IPS DF 4.7 (cell line): Measurements from ENCODE around the gene CD74.
"Not testable (repeated sequence)": the region's sequence is repeated elsewhere in the genome, so short reads cannot be mapped to it uniquely, and the experiment has no call there.

Experiments
- DNase-seq: peaks from one replicate; pipeline ENCODE4 v3.0.0-alpha.2; 2013; ENCODE audit warnings: low spot score; ENCODE audit errors: extremely low read depth

Gene CD74

GRCh38 chr5:150412319-150413175, at the start of gene CD74:
Gene CD74, minus strand, starts transcription at chr5:150412910. Its CDS starts 161 bp downstream, at chr5:150412749.
- DNase-seq: no peak

DNA sequence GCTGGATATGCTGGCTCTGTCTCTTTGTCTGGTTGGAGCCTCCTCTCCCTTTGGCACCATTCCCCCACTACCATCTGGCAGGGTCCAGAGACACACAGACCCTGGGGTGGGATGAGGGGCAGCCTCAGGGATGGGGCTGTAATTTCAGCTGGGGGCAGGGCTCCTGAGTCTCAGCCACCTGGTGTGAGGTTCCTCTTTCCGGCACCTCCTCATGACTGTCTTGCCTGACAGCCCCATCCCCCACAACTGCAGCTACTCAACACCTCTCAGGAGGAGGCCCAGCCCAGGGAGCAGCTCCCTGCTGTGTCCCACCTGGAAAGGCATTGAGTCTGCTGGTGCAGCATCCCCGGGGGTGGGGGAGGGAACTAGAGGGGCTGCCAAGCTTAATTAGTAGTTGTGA, 48.5 kb upstream of the CD74 start:
- DNase-seq: no peak

GRCh38 chr5:150460781-150461180, 48.1 kb upstream of the CD74 start:
- DNase-seq: no peak

- no peak for DNase-seq
These were observed 46.3 kb upstream of the CD74 start for GRCh38 chr5:150458802-150459557.

GRCh38 chr5:150457562-150458240, 45.0 kb upstream of the CD74 start:
- no peak for DNase-seq

GRCh38 chr5:150457121-150457520, 44.4 kb upstream of the CD74 start:
- DNase-seq: no peak

GRCh38 chr5:150454492-150455229, 42.0 kb upstream of the CD74 start:
- no peak for DNase-seq

- DNase-seq: not testable (repeated sequence)
These were observed 41.3 kb upstream of the CD74 start for GRCh38 chr5:150454027-150454426.

DNA sequence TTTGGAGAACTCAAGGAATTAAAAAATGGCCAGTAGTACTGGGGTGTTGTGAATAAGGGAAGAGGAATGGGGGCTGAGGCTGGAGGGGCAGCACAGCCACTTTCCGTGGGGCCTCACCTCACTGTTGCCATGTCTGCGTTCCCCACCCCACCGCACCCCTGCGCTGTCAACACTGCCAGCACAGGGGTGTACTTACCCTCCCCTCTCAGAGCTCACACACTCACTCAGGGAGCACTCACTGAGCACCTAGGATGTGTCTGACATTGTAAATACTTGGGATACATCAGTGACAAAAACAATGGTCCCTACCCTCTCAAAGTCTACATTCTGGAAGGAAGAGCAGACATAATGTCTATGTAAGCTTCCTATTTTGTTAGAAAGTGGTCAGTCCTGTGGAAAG, 40.2 kb upstream of the CD74 start:
- no peak for DNase-seq

- DNase-seq: no peak
These were observed 38.9 kb upstream of the CD74 start for GRCh38 chr5:150451594-150451993.

DNA sequence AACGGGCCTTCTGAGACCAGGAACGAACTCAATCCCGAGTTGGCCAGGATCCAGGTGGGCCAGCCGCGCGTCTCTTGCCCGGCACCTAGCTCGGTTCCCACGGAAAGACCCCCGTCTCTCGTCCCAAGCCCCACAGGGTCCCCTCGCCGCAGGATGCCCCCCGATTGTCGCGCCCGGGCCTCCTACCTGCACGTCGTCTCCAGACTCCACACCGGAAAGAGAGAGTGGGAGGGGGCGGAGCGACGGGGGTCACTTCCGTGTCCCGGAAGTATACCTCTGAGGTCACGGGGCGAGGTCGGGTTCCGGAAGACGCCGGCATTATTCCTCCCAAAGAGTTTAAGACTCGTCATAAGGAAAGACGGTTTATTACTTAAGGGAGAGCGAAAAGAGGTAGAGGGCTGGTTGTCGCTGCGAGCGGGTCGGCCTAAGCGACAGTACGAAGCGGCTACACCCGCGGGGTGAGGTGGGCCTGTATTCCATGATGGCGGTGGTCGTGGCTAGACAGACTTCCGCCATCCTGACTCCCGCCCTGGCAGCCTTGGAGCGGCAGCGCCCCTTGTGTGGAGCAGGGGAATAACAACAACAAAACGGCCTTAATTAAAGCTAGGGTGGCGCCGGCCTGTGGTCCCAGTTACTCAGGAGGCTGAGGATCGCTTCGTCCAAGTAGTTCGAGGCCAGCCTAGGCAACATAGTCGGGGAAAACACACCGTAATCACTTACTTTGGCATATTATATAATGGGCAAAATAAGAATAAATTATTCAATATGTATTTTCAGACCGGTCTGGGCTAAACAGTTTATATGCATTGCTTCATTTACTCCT, 37.0 kb upstream of the CD74 start, which contains the start of gene RPS14:
Gene RPS14 (minus strand): TSS at position 223 of the 823 bp plus-strand sequence. CDS start 2,006 bp downstream, outside the sequence.
- DNase-seq: peak; percentile 74

DNA sequence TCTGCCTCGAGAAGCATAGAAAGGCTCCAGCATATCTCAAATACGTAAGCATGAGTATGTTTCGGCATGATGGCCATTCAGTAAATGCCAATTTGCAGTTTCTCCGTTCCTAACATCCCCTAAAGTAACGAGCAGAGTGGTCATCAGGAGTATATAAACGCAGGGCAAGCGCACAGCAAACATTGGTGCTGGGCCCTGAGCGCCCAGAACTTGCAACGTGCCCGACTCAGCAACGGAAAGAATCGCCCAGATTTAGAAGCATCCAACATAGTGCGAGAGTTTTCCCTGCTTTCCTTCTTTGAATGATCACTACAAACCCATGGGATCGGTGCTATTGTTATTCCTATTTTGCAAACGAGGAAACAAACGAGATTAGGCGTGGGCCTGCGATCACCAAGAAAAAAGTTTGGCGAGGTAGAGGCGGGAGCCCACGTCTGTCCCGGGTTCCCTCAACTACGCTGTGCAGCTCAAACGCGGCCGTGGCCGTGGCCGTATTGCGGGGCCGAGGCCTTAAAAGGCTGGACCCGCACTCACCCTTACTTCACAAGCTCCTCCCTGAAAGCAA, 36.3 kb upstream of the CD74 start:
- DNase-seq: no peak

GRCh38 chr5:150448334-150448733, 35.6 kb upstream of the CD74 start:
- DNase-seq: no peak

DNA sequence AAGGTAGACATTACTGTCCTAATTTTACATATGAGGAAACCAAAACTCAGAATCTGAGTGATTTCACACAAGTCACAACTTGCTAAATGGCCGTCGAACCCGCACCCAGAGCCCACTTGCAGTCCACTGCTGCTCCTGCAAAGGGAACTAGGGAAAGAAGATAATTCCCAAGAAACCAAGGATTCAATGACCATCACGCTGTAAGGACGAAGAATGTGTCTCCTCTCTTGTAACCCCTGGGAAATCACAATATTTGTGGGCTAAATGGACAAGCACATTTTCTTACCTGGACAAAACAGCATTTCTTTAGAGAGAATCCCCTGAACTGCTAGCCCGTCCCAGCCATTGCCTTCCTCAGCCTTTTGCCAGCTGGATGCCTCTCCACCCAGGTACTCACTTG, 34.5 kb upstream of the CD74 start:
- no peak for DNase-seq

GRCh38 chr5:150446583-150446982, 33.9 kb upstream of the CD74 start:
- no peak for DNase-seq

- DNase-seq: no peak
These were observed 33.4 kb upstream of the CD74 start for GRCh38 chr5:150446088-150446487.

DNA sequence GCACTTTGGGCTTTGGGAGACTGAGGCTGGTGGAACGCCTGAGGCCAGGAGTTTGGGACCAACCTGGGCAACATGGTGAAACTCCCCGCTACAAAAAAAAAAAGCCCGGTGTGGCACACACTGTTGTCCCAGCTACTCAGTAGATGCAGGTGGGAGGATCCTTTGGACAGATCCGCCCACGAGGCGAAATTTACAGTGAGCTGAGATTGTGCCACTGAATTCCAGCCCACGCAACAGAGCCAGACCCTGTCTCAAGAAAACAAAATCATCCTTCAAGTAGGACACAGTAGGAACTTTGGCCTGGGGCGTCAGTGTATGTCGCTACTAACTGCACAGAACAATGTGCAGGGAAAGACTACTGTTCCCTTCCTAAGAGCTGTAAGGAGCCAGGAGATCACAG, 32.1 kb upstream of the CD74 start:
- no peak for DNase-seq

GRCh38 chr5:150443242-150444075, 30.7 kb upstream of the CD74 start:
- no peak for DNase-seq

- DNase-seq: no peak
These were observed 30.0 kb upstream of the CD74 start for GRCh38 chr5:150442699-150443080.
